HL-60 (cell line): ENCODE data around the gene CMBL.
"Not testable (repeated sequence)": the region's sequence is repeated elsewhere in the genome, so short reads cannot be mapped to it uniquely, and the experiment has no call there.

ENCODE experiments used
- DNase-seq, 2 experiments: peaks; one replicate each; pipeline ENCODE4 v3.0.0-alpha.2; 2010 to 2020; ENCODE audit warnings: low read depth in 1 of 2, low spot score in 1 of 2
- H3K27ac ChIP-seq: fragments of 250-450 bp; sonication (Bioruptor Pico); replicated peaks from 2 replicates; pipeline ENCODE4 v1.5.1; 2020; ENCODE audit warnings: mild to moderate bottlenecking, moderate library complexity
- H3K27me3 ChIP-seq: fragments of 250-450 bp; sonication (Bioruptor Pico); 2 replicates; pipeline ENCODE4 v1.5.1; 2021; ENCODE audit warnings: mild to moderate bottlenecking, moderate library complexity; ENCODE audit not compliant: insufficient read depth, poor library complexity, severe bottlenecking
- H3K4me3 ChIP-seq: replicated peaks from 2 replicates; pipeline ENCODE4 v1.5.1; 2011; ENCODE audit warnings: mild to moderate bottlenecking, control low read depth, low read length; ENCODE audit not compliant: insufficient read depth
- GABPA ChIP-seq: IDR thresholded peaks from 2 replicates; pipeline ENCODE4 v1.6.1; 2012; ENCODE audit warnings: low read depth
- POLR2AphosphoS5 ChIP-seq: IDR thresholded peaks from 2 replicates; pipeline ENCODE4 v1.6.1; 2012; ENCODE audit warnings: low read depth
- REST ChIP-seq: IDR thresholded peaks from 2 replicates; pipeline ENCODE4 v1.6.1; 2012; ENCODE audit warnings: low read depth; ENCODE audit not compliant: insufficient replicate concordance
- SPI1 ChIP-seq: IDR thresholded peaks from 2 replicates; pipeline ENCODE4 v1.6.1; 2012; ENCODE audit warnings: low read depth, mild to moderate bottlenecking, borderline replicate concordance
- TF ChIP-seq, protein P1 (sequence below): IDR thresholded peaks from one replicate; pipeline ENCODE4 v1.5.1; 2011; ENCODE audit warnings: low read length, control low read depth, inconsistent platforms; ENCODE audit not compliant: insufficient read depth

Gene CMBL

DNA sequence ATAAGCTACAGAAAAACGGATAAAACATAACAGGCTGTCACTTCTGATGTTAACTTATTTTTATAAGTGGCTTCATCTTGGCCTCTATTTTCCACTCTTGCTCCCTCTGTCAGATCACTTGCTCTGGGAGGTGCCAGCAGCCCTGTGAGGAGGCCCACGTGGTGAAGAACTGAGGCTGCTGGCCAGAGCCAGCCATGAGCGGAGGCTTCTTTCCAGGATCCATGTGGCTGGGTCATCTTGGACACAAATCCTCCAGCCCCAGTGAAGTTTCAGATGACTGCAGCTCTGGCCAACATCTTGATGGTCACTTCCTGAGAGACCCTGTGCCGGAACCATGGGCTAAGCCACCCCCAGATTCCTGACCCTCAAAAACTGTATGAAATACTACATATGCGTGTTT, 7.5 kb upstream of the CMBL start:
- no peak for TF ChIP-seq SPI1
- TF ChIP-seq, protein P1, sequence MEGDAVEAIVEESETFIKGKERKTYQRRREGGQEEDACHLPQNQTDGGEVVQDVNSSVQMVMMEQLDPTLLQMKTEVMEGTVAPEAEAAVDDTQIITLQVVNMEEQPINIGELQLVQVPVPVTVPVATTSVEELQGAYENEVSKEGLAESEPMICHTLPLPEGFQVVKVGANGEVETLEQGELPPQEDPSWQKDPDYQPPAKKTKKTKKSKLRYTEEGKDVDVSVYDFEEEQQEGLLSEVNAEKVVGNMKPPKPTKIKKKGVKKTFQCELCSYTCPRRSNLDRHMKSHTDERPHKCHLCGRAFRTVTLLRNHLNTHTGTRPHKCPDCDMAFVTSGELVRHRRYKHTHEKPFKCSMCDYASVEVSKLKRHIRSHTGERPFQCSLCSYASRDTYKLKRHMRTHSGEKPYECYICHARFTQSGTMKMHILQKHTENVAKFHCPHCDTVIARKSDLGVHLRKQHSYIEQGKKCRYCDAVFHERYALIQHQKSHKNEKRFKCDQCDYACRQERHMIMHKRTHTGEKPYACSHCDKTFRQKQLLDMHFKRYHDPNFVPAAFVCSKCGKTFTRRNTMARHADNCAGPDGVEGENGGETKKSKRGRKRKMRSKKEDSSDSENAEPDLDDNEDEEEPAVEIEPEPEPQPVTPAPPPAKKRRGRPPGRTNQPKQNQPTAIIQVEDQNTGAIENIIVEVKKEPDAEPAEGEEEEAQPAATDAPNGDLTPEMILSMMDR: no peak
- no peak for TF ChIP-seq POLR2AphosphoS5
- TF ChIP-seq GABPA: no peak
- H3K4me3 ChIP-seq: no peak overlapping the region

GRCh38 chr5:10311595-10312425, 4.1 kb upstream of the CMBL start:
- no peak for DNase-seq
- TF ChIP-seq GABPA: no peak
- no peak for TF ChIP-seq SPI1
- no peak for TF ChIP-seq POLR2AphosphoS5
- TF ChIP-seq REST: no peak
- TF ChIP-seq, protein P1: no peak
- Histone ChIP-seq H3K27me3 (no peaks in the 10 kb centered on the region), H3K27ac (no peak overlapping the region), H3K4me3 (no peak overlapping the region)

More for the DNA sequence above, 7.5 kb upstream of the CMBL start:
- DNase-seq: no peak
- Histone ChIP-seq H3K27ac (no peak overlapping the region), H3K27me3 (no peaks in the 10 kb centered on the region)

GRCh38 chr5:10310835-10311570, 3.3 kb upstream of the CMBL start:
- H3K27me3 ChIP-seq, DNase-seq, H3K27ac ChIP-seq, H3K4me3 ChIP-seq: not testable (repeated sequence)

GRCh38 chr5:10310066-10310779, 2.5 kb upstream of the CMBL start:
- no peak for TF ChIP-seq POLR2AphosphoS5
- TF ChIP-seq SPI1: no peak
- TF ChIP-seq, protein P1: no peak
- no peak for TF ChIP-seq REST
- TF ChIP-seq GABPA: no peak
- no peaks in the 10 kb centered on the region for H3K27me3 ChIP-seq
- DNase-seq: no peak
- H3K4me3 ChIP-seq: no peak overlapping the region
- no peak overlapping the region for H3K27ac ChIP-seq
